GM23338 (cell line): Measurements from ENCODE around the gene REG4. TPM values are rescaled to one million over a fixed set of nuclear protein-coding genes. Genes with fewer than 3 reads are reported as not detected.
A peak's percentile ranks its signal among the peaks of the same experiment; 100 is the strongest.

Experiments
- ATAC-seq: fragments of 200-7000 bp; cut with Tn5 transposase; 3 replicates; pipeline ENCODE4 v1.9.1; 2020
- DNase-seq: peaks from one replicate; pipeline ENCODE4 v3.0.0-alpha.2; 2015; ENCODE audit warnings: low spot score
- H2AFZ ChIP-seq: fragments of 200-600 bp; sonication (generic); 2 replicates; pipeline ENCODE4 v1.8.0; 2016; ENCODE audit warnings: antibody characterized with exemption, mild to moderate bottlenecking, moderate library complexity
- H3F3A ChIP-seq: fragments of 200-600 bp; sonication (generic); replicated peaks from 2 replicates; pipeline ENCODE4 v1.8.0; 2017; ENCODE audit warnings: antibody characterized with exemption, mixed run types, low read depth
- H3K27ac ChIP-seq: fragments of 200-600 bp; sonication (generic); 2 replicates; pipeline ENCODE4 v1.6.1; 2016; ENCODE audit warnings: low read depth
- H3K27me3 ChIP-seq: fragments of 200-600 bp; sonication (generic); 2 replicates; pipeline ENCODE4 v1.8.0; 2016; ENCODE audit warnings: mild to moderate bottlenecking, mixed run types, moderate library complexity; ENCODE audit not compliant: insufficient read depth
- H3K36me3 ChIP-seq: fragments of 200-600 bp; sonication (generic); 2 replicates; pipeline ENCODE4 v1.8.0; 2016; ENCODE audit warnings: mild to moderate bottlenecking; ENCODE audit not compliant: insufficient read depth
- H3K4me1 ChIP-seq: fragments of 200-600 bp; sonication (generic); 2 replicates; pipeline ENCODE4 v1.8.0; 2016; ENCODE audit warnings: mild to moderate bottlenecking, moderate library complexity; ENCODE audit not compliant: insufficient read depth
- H3K4me2 ChIP-seq: fragments of 200-600 bp; sonication (generic); 2 replicates; pipeline ENCODE4 v1.7.1; 2017; ENCODE audit warnings: mixed run types
- H3K4me3 ChIP-seq: fragments of 200-600 bp; sonication (generic); 2 replicates; pipeline ENCODE4 v1.6.1; 2016; ENCODE audit warnings: mixed run types
- H3K79me2 ChIP-seq: fragments of 200-600 bp; sonication (generic); replicated peaks from 2 replicates; pipeline ENCODE4 v1.8.0; 2017; ENCODE audit warnings: mild to moderate bottlenecking; ENCODE audit not compliant: insufficient read depth
- H3K9me2 ChIP-seq: fragments of 200-600 bp; sonication (generic); 2 replicates; pipeline ENCODE4 v1.8.0; 2017; ENCODE audit not compliant: insufficient read depth
- H4K20me1 ChIP-seq: fragments of 200-600 bp; sonication (generic); replicated peaks from 2 replicates; pipeline ENCODE4 v1.8.0; 2017; ENCODE audit warnings: mild to moderate bottlenecking; ENCODE audit not compliant: insufficient read depth
- H3K27ac Mint-ChIP-seq: 2 replicates; pipeline ENCODE4 v1.8.0; 2020; ENCODE audit warnings: inconsistent platforms, mild to moderate bottlenecking, moderate library complexity, mixed read lengths
- H3K27me3 Mint-ChIP-seq: 3 replicates; pipeline ENCODE4 v1.8.0; 2022; ENCODE audit warnings: low read depth, mild to moderate bottlenecking, moderate library complexity, mixed read lengths, inconsistent platforms; ENCODE audit not compliant: insufficient read depth, poor library complexity
- H3K36me3 Mint-ChIP-seq: 3 replicates; pipeline ENCODE4 v1.8.0; 2021; ENCODE audit warnings: low read depth, mild to moderate bottlenecking, inconsistent platforms, moderate library complexity, mixed read lengths
- H3K4me1 Mint-ChIP-seq: 3 replicates; pipeline ENCODE4 v1.8.0; 2020; ENCODE audit warnings: mild to moderate bottlenecking, inconsistent platforms, mixed read lengths
- H3K4me3 Mint-ChIP-seq: 3 replicates; pipeline ENCODE4 v1.8.0; 2021; ENCODE audit warnings: moderate library complexity, mild to moderate bottlenecking, inconsistent platforms, mixed read lengths
- H3K9me3 Mint-ChIP-seq: 3 replicates; pipeline ENCODE4 v1.8.0; 2020; ENCODE audit warnings: moderate library complexity, mild to moderate bottlenecking, inconsistent platforms, mixed read lengths
- EZH2 ChIP-seq: fragments of 200-600 bp; sonication (generic); IDR thresholded peaks from one replicate; pipeline ENCODE4 v1.8.0; 2017; ENCODE audit warnings: antibody characterized with exemption, mild to moderate bottlenecking, low read depth; ENCODE audit not compliant: unreplicated experiment
- EZH2phosphoT487 ChIP-seq: fragments of 200-600 bp; sonication (generic); IDR thresholded peaks from one replicate; pipeline ENCODE4 v1.8.1; 2018; ENCODE audit warnings: antibody characterized with exemption; ENCODE audit not compliant: unreplicated experiment
- JUNB ChIP-seq: IDR thresholded peaks from one replicate; pipeline ENCODE4 v1.6.1; 2016; ENCODE audit warnings: antibody characterized with exemption; ENCODE audit not compliant: unreplicated experiment
- NANOG ChIP-seq: IDR thresholded peaks from 2 replicates; pipeline ENCODE4 v1.6.1; 2016; ENCODE audit warnings: antibody characterized with exemption, borderline replicate concordance
- POLR2AphosphoS5 ChIP-seq: IDR thresholded peaks from 2 replicates; pipeline ENCODE4 v1.6.1; 2016; ENCODE audit warnings: antibody characterized with exemption, low read depth
- STAT1 ChIP-seq: IDR thresholded peaks from one replicate; pipeline ENCODE4 v1.6.1; 2016; ENCODE audit warnings: antibody characterized with exemption; ENCODE audit not compliant: unreplicated experiment
- ZNF114 ChIP-seq: fragments of 250-450 bp; sonication (Bioruptor Pico); IDR thresholded peaks from 2 replicates; pipeline ENCODE4 v1.5.0; 2020; ENCODE audit warnings: mild to moderate bottlenecking, moderate library complexity
- ZNF331 ChIP-seq: fragments of 250-450 bp; sonication (Bioruptor Pico); IDR thresholded peaks from 2 replicates; pipeline ENCODE4 v1.5.0; 2020; ENCODE audit warnings: low read depth, mild to moderate bottlenecking, moderate library complexity
- polyA plus RNA-seq: library from polyadenylated mRNA; unstranded; fragments of >200 nt; fragmentation: Nextera tagmentation; extraction: Ambion mirVana; gene quantifications from 2 replicates; pipeline ENCODE4 v1.2.1, GENCODE V29; 2016
- total RNA-seq: library from RNA; depleted of rRNA; stranded (reverse); fragments of >200 nt; shearing (Covaris generic); gene quantifications from 2 replicates; pipeline ENCODE4 v1.2.3, GENCODE V29; 2014
- TF ChIP-seq, protein P1 (sequence below), 2 experiments: fragments of 200-600 bp in 1 of 2; sonication (generic) in 1 of 2; conservative IDR thresholded peaks; 2 replicates each; pipeline versions ENCODE4 v1.5.1 to v1.6.1; 2016 to 2017; ENCODE audit warnings: antibody characterized with exemption in 2 of 2, low read depth in 2 of 2, mild to moderate bottlenecking in 2 of 2, moderate library complexity in 1 of 2
- TF ChIP-seq, protein P2 (sequence below): IDR thresholded peaks from one replicate; pipeline ENCODE4 v1.6.1; 2018; ENCODE audit warnings: antibody characterized with exemption; ENCODE audit not compliant: unreplicated experiment
- TF ChIP-seq, protein P3 (sequence below): fragments of 250-450 bp; sonication (Bioruptor Pico); IDR thresholded peaks from 2 replicates; pipeline ENCODE4 v1.5.0; 2020; ENCODE audit warnings: mild to moderate bottlenecking, moderate library complexity
- TF ChIP-seq, protein P4 (sequence below): IDR thresholded peaks from 2 replicates; pipeline ENCODE4 v1.6.1; 2016; ENCODE audit warnings: antibody characterized with exemption

REG4 gene
- total and polyA plus RNA-seq, 2 experiments from 2014 or later: not detected

DNA sequence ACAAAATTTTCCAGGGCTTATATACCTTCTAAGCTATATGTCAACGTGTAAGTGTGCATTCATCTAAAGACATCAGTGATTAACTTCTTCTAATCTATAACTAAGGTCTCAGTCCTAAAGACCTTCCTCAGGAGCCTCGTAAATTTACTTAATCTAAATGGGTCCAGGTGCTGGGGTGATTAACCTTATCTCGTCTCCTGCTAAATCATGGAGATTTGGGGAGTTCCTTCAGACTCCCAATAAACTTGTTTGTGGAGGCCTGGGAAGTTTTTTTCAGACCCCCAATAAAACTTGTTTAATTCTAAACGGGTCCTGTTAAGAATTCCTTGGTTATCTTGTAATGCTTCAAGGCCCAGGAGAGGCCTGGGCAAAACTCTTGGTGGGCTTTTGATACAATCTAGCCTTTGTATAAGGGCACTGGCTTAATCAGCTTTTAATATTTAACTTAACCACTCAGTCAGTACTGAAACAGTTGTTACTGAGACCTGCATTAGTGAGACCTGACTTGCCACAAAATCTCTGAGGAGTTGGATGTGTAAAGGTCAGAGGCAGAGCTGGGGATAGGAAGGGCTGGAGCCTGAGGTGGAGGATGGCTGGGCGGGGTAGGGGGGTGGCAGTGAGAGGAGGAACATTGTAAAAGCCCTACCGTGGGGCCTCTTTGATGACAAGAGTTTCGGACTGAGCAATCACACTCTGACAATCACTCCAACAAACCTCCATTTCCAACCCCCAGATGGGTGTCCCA is 36.3 kb downstream of the REG4 start:
- Mint-ChIP-seq H3K27ac (no peak overlapping the region), H3K4me3 (no peak overlapping the region), H3K36me3 (no peaks in the 10 kb centered on the region), H3K9me3 (no peaks in the 10 kb centered on the region), H3K27me3 (no peaks in the 10 kb centered on the region), H3K4me1 (peaks cover 15% of the 10 kb centered on the region)
- no peak overlapping the region for H3K4me2 ChIP-seq
- no peaks in the 10 kb centered on the region for H3K36me3 ChIP-seq
- no peaks in the 10 kb centered on the region for H3K9me2 ChIP-seq
- H2AFZ ChIP-seq: peak overlapping the region; percentile 67; the same call in 1 of the 2 replicates
- TF ChIP-seq, protein P1, sequence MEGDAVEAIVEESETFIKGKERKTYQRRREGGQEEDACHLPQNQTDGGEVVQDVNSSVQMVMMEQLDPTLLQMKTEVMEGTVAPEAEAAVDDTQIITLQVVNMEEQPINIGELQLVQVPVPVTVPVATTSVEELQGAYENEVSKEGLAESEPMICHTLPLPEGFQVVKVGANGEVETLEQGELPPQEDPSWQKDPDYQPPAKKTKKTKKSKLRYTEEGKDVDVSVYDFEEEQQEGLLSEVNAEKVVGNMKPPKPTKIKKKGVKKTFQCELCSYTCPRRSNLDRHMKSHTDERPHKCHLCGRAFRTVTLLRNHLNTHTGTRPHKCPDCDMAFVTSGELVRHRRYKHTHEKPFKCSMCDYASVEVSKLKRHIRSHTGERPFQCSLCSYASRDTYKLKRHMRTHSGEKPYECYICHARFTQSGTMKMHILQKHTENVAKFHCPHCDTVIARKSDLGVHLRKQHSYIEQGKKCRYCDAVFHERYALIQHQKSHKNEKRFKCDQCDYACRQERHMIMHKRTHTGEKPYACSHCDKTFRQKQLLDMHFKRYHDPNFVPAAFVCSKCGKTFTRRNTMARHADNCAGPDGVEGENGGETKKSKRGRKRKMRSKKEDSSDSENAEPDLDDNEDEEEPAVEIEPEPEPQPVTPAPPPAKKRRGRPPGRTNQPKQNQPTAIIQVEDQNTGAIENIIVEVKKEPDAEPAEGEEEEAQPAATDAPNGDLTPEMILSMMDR (conservative IDR thresholded peaks at IDR 0.05; ENCODE audit: low read depth in 2 of 2): no peak
- TF ChIP-seq JUNB (no peak), EZH2phosphoT487 (no peak), EZH2 (no peak), NANOG (no peak), ZNF114 (no peak), STAT1 (no peak), ZNF331 (CRISPR knock-in tag) (no peak), POLR2AphosphoS5 (no peak)
- TF ChIP-seq, protein P2, sequence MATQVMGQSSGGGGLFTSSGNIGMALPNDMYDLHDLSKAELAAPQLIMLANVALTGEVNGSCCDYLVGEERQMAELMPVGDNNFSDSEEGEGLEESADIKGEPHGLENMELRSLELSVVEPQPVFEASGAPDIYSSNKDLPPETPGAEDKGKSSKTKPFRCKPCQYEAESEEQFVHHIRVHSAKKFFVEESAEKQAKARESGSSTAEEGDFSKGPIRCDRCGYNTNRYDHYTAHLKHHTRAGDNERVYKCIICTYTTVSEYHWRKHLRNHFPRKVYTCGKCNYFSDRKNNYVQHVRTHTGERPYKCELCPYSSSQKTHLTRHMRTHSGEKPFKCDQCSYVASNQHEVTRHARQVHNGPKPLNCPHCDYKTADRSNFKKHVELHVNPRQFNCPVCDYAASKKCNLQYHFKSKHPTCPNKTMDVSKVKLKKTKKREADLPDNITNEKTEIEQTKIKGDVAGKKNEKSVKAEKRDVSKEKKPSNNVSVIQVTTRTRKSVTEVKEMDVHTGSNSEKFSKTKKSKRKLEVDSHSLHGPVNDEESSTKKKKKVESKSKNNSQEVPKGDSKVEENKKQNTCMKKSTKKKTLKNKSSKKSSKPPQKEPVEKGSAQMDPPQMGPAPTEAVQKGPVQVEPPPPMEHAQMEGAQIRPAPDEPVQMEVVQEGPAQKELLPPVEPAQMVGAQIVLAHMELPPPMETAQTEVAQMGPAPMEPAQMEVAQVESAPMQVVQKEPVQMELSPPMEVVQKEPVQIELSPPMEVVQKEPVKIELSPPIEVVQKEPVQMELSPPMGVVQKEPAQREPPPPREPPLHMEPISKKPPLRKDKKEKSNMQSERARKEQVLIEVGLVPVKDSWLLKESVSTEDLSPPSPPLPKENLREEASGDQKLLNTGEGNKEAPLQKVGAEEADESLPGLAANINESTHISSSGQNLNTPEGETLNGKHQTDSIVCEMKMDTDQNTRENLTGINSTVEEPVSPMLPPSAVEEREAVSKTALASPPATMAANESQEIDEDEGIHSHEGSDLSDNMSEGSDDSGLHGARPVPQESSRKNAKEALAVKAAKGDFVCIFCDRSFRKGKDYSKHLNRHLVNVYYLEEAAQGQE: no peak
- TF ChIP-seq, protein P3, sequence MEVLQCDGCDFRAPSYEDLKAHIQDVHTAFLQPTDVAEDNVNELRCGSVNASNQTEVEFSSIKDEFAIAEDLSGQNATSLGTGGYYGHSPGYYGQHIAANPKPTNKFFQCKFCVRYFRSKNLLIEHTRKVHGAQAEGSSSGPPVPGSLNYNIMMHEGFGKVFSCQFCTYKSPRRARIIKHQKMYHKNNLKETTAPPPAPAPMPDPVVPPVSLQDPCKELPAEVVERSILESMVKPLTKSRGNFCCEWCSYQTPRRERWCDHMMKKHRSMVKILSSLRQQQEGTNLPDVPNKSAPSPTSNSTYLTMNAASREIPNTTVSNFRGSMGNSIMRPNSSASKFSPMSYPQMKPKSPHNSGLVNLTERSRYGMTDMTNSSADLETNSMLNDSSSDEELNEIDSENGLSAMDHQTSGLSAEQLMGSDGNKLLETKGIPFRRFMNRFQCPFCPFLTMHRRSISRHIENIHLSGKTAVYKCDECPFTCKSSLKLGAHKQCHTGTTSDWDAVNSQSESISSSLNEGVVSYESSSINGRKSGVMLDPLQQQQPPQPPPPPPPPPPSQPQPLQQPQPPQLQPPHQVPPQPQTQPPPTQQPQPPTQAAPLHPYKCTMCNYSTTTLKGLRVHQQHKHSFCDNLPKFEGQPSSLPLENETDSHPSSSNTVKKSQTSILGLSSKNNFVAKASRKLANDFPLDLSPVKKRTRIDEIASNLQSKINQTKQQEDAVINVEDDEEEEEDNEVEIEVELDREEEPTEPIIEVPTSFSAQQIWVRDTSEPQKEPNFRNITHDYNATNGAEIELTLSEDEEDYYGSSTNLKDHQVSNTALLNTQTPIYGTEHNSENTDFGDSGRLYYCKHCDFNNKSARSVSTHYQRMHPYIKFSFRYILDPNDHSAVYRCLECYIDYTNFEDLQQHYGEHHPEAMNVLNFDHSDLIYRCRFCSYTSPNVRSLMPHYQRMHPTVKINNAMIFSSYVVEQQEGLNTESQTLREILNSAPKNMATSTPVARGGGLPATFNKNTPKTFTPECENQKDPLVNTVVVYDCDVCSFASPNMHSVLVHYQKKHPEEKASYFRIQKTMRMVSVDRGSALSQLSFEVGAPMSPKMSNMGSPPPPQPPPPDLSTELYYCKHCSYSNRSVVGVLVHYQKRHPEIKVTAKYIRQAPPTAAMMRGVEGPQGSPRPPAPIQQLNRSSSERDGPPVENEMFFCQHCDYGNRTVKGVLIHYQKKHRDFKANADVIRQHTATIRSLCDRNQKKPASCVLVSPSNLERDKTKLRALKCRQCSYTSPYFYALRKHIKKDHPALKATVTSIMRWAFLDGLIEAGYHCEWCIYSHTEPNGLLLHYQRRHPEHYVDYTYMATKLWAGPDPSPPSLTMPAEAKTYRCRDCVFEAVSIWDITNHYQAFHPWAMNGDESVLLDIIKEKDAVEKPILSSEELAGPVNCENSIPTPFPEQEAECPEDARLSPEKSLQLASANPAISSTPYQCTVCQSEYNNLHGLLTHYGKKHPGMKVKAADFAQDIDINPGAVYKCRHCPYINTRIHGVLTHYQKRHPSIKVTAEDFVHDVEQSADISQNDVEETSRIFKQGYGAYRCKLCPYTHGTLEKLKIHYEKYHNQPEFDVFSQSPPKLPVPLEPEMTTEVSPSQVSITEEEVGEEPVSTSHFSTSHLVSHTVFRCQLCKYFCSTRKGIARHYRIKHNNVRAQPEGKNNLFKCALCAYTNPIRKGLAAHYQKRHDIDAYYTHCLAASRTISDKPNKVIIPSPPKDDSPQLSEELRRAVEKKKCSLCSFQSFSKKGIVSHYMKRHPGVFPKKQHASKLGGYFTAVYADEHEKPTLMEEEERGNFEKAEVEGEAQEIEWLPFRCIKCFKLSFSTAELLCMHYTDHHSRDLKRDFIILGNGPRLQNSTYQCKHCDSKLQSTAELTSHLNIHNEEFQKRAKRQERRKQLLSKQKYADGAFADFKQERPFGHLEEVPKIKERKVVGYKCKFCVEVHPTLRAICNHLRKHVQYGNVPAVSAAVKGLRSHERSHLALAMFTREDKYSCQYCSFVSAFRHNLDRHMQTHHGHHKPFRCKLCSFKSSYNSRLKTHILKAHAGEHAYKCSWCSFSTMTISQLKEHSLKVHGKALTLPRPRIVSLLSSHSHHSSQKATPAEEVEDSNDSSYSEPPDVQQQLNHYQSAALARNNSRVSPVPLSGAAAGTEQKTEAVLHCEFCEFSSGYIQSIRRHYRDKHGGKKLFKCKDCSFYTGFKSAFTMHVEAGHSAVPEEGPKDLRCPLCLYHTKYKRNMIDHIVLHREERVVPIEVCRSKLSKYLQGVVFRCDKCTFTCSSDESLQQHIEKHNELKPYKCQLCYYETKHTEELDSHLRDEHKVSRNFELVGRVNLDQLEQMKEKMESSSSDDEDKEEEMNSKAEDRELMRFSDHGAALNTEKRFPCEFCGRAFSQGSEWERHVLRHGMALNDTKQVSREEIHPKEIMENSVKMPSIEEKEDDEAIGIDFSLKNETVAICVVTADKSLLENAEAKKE (CRISPR knock-in tag): no peak
- TF ChIP-seq, protein P4, sequence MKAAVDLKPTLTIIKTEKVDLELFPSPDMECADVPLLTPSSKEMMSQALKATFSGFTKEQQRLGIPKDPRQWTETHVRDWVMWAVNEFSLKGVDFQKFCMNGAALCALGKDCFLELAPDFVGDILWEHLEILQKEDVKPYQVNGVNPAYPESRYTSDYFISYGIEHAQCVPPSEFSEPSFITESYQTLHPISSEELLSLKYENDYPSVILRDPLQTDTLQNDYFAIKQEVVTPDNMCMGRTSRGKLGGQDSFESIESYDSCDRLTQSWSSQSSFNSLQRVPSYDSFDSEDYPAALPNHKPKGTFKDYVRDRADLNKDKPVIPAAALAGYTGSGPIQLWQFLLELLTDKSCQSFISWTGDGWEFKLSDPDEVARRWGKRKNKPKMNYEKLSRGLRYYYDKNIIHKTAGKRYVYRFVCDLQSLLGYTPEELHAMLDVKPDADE: no peak
- no peak overlapping the region for H3K27ac ChIP-seq
- no peak for DNase-seq
- H4K20me1 ChIP-seq: no peaks in the 10 kb centered on the region
- H3K27me3 ChIP-seq: no peaks in the 10 kb centered on the region
- peaks cover 13% of the 10 kb centered on the region; the same call in 1 of the 2 replicates for H3K4me1 ChIP-seq
- ATAC-seq: no peak
- no peak overlapping the region for H3K4me3 ChIP-seq
- no peaks in the 10 kb centered on the region for H3F3A ChIP-seq
- H3K79me2 ChIP-seq: no peaks in the 10 kb centered on the region
